HFF-Myc (cell line): ENCODE data around the gene TMEM80.

ENCODE experiments used
- DNase-seq: peaks from one replicate; pipeline ENCODE4 v3.0.0-alpha.2; 2011; ENCODE audit warnings: low read depth; ENCODE audit errors: extremely low read depth
- H3K4me3 ChIP-seq: replicated peaks from 2 replicates; pipeline ENCODE4 v1.5.1; 2011; ENCODE audit warnings: low read depth, mild to moderate bottlenecking, control low read depth, low read length
- TF ChIP-seq, protein P1 (sequence below): IDR thresholded peaks from 2 replicates; pipeline ENCODE4 v1.5.1; 2012; ENCODE audit warnings: mild to moderate bottlenecking, low read depth, low read length, control low read depth; ENCODE audit errors: missing control alignments

Gene TMEM80

DNA sequence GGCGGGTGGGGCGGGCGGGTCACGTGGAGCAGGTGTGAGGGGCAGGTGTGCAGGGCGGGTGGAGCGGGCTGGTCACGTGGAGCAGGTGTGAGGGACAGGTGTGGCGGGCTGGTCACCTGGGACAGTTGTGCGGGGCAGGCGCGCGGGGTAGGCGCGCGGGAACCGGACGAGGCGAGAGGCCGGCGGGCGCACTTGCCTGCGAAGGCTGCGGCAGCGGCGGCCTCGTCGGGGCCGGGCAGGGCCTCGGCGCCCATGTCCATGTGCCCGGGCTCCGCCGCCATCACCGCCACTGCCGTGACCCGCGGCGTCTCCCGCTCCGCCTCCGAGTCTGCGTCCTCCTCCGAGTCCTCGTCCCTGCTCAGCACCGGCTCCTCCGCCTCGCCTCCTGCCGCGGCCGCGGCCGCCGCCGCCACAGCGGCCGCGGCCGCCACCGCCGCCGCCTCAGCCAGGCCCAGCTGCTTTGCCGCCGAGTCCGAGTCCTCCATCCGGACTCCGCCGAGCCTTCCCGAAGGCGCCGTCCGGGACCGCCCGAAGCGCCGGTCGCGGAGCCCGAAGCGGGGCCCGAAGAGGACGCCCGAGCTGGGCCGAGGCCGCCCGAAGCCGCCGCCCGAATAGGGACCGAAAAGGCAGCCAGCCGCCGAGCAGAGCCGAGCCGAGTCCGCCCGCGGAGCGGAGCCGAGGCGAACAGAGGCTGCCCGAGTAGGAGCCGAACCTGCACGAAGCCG, 891 bp upstream of the TMEM80 start, which contains the start of gene DEAF1:
DEAF1 (minus strand) TSS at position 660 of the 725 bp plus-strand sequence; CDS start at position 485, 175 bp downstream.
- TF ChIP-seq, protein P1, sequence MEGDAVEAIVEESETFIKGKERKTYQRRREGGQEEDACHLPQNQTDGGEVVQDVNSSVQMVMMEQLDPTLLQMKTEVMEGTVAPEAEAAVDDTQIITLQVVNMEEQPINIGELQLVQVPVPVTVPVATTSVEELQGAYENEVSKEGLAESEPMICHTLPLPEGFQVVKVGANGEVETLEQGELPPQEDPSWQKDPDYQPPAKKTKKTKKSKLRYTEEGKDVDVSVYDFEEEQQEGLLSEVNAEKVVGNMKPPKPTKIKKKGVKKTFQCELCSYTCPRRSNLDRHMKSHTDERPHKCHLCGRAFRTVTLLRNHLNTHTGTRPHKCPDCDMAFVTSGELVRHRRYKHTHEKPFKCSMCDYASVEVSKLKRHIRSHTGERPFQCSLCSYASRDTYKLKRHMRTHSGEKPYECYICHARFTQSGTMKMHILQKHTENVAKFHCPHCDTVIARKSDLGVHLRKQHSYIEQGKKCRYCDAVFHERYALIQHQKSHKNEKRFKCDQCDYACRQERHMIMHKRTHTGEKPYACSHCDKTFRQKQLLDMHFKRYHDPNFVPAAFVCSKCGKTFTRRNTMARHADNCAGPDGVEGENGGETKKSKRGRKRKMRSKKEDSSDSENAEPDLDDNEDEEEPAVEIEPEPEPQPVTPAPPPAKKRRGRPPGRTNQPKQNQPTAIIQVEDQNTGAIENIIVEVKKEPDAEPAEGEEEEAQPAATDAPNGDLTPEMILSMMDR = no peak
- DNase-seq = peak; percentile 92
- H3K4me3 ChIP-seq = peak within 1 kb of the TSS; percentile 97

DNA sequence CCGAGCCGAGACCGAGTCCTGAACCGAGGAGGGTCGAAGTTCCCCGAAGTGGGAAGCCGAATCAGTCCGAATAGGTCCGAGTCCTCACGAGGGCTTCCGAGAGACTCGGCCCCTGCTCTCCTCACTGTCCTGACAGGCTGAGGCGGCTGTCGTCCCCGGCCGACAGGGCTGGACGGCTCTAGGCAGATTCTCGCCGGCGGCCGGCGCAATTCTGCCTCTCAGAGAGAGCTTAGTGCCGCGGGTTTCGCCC, 403 bp upstream of the TMEM80 start:
- TF ChIP-seq, protein P1 = no peak
- H3K4me3 ChIP-seq = peak overlapping the region; percentile 97
- no peak for DNase-seq

DNA sequence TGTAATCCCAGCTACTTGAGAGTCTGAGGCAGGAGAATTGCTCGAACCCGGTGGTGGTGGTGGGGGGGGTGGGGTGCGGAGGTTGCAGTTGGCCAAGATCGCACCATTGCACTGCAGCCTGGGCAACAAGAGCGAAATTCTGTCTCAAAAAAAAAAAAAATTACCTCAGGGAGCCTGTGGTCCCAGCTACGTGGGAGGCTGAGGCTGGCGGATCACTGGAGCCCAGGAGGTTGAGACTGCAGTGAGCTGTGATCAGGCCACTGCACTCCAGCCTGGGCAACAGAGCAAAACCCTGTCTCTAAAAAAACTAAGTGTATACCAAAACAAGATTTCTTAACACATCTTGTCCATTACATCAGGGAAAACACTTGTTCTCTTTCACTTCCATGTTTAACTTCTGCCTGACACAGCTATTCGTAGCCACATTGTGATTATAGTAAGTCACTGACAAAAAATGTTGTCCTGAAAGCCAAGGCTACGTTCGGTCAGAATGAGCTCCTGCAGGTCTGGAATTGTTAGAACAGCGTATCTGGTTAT, 1.4 kb downstream of the TMEM80 start:
- TF ChIP-seq, protein P1 = no peak
- DNase-seq = no peak
- H3K4me3 ChIP-seq = peak overlapping the region; percentile 97

DNA sequence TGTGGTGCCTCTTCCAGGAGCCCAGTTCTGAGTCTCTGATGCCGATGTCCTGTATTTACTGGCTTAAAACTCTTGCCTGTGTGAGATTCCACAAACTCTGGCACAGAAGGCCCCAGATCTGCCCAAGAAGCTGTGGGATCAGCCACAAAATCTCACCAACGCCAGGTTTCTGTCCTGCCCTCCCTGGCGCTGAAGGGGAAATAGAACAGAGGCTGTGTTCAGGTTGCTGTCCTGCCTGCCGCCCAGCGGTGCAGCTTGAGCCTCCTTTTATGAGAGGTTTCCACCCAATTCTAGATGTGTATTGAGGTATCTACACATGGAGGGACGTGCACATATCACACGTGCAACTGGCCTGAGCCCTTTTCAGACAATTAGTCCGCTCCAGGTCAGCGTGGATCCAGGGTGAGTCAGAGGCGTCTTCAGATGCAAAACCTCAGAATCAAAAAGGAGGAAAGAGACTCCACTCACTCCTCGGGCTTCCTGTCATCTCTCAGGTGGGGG, 2.2 kb downstream of the TMEM80 start:
- DNase-seq = no peak
- H3K4me3 ChIP-seq = no peak overlapping the region

DNA sequence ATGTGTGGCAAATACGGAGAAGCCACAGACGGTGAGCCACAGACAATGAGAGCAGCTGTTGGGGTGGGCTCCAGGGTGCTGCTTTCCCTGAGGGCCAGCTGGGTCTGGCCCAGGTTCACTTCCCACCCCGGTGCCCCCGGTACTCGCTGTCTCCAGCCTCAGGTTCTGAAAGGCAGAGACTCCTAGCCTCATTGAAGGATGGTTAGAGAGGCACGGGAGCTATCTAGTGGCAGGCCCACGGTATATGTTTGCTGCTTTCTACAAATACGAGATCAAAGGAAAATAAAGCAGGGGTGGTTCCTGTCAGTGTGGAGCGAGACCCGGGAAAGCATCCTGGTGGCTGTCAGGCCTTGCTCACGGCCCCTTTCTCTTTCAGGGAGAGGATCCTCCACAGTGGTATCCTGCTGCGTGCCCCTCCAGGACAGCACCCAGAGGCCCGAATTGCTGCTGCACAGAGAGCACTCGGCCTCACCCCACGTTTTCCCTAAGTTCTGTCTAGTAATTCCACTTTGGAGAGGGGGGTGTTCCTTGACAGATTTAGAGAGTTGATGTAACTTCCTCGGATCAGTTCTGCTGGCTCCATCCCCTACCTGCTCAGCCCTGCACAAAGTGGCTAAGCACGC, 3.0 kb downstream of the TMEM80 start:
- DNase-seq = no peak
- TF ChIP-seq, protein P1 = no peak
- no peak overlapping the region for H3K4me3 ChIP-seq

More for the DNA sequence above, 2.2 kb downstream of the TMEM80 start:
- TF ChIP-seq, protein P1 = no peak

DNA sequence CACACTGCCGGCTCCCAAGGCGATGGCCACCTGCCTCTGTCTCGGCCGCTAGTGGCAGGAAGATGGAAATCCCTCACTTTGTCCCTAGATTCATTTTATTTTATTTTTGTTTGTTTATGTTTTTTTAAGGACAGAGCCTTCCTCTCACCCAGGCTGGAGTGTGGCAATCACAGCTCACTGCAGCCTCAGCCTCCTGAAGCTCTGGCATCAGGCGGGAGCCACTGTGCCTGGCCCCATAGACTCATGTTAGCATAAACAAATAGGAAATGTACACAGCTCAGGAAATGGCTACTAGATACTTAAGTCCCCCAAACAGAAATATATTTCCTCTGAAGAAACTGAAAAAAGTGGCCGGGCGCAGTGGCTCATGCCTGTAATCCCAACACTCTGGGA, 3.5 kb downstream of the TMEM80 start:
- DNase-seq = no peak
- no peak overlapping the region for H3K4me3 ChIP-seq
- TF ChIP-seq, protein P1 = no peak
